ENCODE results near the gene TOR4A.

- TF ChIP-seq EZH2 (IDR thresholded peaks at IDR 0.05; ENCODE audit: insufficient read depth, poor library complexity, severe bottlenecking): no peak
- no peak for TF ChIP-seq EZH2phosphoT487 (IDR thresholded peaks at IDR 0.05; ENCODE audit: insufficient read depth, low read depth)
These were observed 34.7 kb downstream of the TOR4A start for GRCh38 chr9:137311986-137312851.
